AG04449 (cell line): ENCODE measurements around the gene IL1RN.

Experiments used
- CTCF ChIA-PET: fragments of 350-600 bp; formaldehyde crosslinking; extraction: SDS; loops from one replicate; lab custom pipeline; 2021; ENCODE audit warnings: antibody characterized with exemption; lab: Yijun Ruan, JAX
- POLR2A ChIA-PET: fragments of 400-600, 350-600 bp; formaldehyde crosslinking; extraction: SDS; loops from one replicate; lab custom pipeline; 2020; ENCODE audit warnings: antibody characterized with exemption, inconsistent platforms; lab: Yijun Ruan, JAX
- DNase-seq: peaks from one replicate; pipeline ENCODE4 v3.0.0-alpha.2; 2010; ENCODE audit warnings: low read depth, low spot score
- H3K4me3 ChIP-seq: 2 replicates; pipeline ENCODE4 v1.5.1; 2011; ENCODE audit warnings: low read depth, mild to moderate bottlenecking, control low read depth, low read length
- CTCF ChIP-seq: IDR thresholded peaks from one replicate; pipeline ENCODE4 v1.5.1; 2011; ENCODE audit warnings: mild to moderate bottlenecking, moderate library complexity, low read length, control low read depth, inconsistent platforms; ENCODE audit not compliant: insufficient read depth; ENCODE audit errors: missing control alignments

Gene IL1RN

GRCh38 chr2:113123726-113124125 lies 3.7 kb upstream of the IL1RN start:
- POLR2A ChIA-PET, result no interaction called here

GRCh38 chr2:113124181-113124961 lies 3.0 kb upstream of the IL1RN start:
- ChIA-PET POLR2A (no interaction called here), CTCF (interaction anchor here (3.0 to 20.0 kb wide), 2 partner anchors 15 to 74 kb away, joined by 7 to 226 read pairs; no protein-coding TSS in a partner anchor)
- TF ChIP-seq CTCF, result no peak
- DNase-seq, result no peak
- no peak overlapping the region for H3K4me3 ChIP-seq

More at GRCh38 chr2:113123726-113124125, 3.7 kb upstream of the IL1RN start:
- CTCF ChIA-PET, result interaction anchor here (3.0 to 20.0 kb wide), 2 partner anchors 15 to 75 kb away, joined by 7 to 226 read pairs; no protein-coding TSS in a partner anchor
- TF ChIP-seq CTCF, result no peak
- no peak for DNase-seq
- H3K4me3 ChIP-seq, result no peak overlapping the region

GRCh38 chr2:113124984-113125855 lies 2.2 kb upstream of the IL1RN start:
- no peak overlapping the region for H3K4me3 ChIP-seq
- POLR2A ChIA-PET, result no interaction called here
- no peak for DNase-seq
- CTCF ChIA-PET, result interaction anchor here (3.0 to 20.0 kb wide), 2 partner anchors 14 to 73 kb away, joined by 7 to 226 read pairs; no protein-coding TSS in a partner anchor
- no peak for TF ChIP-seq CTCF

GRCh38 chr2:113127646-113128570 lies 510 bp downstream of the IL1RN start:
- ChIA-PET POLR2A (no interaction called here), CTCF (interaction anchor here (1.1 to 20.0 kb wide), 2 partner anchors 11 to 263 kb away, joined by 3 to 226 read pairs; no protein-coding TSS in a partner anchor)
- TF ChIP-seq CTCF, result no peak
- no peak for DNase-seq
- H3K4me3 ChIP-seq, result no peak overlapping the region

- no peak overlapping the region for H3K4me3 ChIP-seq
- no peak for TF ChIP-seq CTCF
- ChIA-PET CTCF (interaction anchor here (1.2 to 20.0 kb wide), 4 partner anchors 9 to 261 kb away, joined by 3 to 226 read pairs (median 6); no protein-coding TSS in a partner anchor), POLR2A (no interaction called here)
- no peak for DNase-seq
These were observed 2.2 kb downstream of the IL1RN start for GRCh38 chr2:113129519-113130078.
